Measurements from ENCODE around the gene PML. TPM values are rescaled to one million over a fixed set of nuclear protein-coding genes. Genes with fewer than 3 reads are reported as not detected.
A peak's percentile ranks its signal among the peaks of the same experiment; 100 is the strongest.

Gene PML
- total RNA-seq, 4 donors from 2014 or later: 24.1 to 75.1 (median 52.1) TPM

DNA sequence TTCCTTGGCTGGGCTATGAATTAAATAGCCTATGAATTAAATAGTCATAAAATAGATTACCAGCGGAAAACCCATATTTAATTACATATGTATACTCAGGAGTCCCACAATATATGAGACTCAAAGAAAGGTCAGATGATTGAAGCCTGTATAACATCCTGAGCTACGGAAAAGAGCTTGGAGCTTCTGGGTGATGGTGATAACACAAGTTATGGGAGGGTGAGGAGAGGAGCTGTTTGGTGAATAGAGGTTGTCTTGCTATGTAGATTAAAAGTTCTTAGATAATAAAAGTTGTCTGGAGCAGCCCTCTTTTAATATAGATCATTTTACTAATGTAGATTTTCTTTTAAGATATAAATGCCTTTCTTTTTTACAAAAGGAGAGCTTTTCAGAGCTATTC is 1.8 kb downstream of the PML start:
- ATAC-seq: no peak
- peaks cover 3 to 92% (median 33%) of the 10 kb centered on the region in 3 donors for H3K4me1 ChIP-seq
- H3K27ac ChIP-seq: peak overlapping the region in 3 of 4 donors; percentile 88 to 95 (median 89)

GRCh38 chr15:73996939-73997338 is 2.4 kb downstream of the PML start:
- no peak for ATAC-seq
- Histone ChIP-seq H3K36me3 (peaks cover 0 to 32% of the 10 kb centered on the region in 2 donors), H3K27me3 (no peaks in the 10 kb centered on the region), H3K27ac (peak overlapping the region in 3 of 4 donors; percentile 64 to 95 (median 89)), H3K4me3 (peak overlapping the region; percentile 7 to 72), H3K9me3 (no peaks in the 10 kb centered on the region), H3K4me1 (peaks cover 3 to 92% (median 28%) of the 10 kb centered on the region in 3 donors)
- TF ChIP-seq EP300 (IDR thresholded peaks at IDR 0.05) (no peak), POLR2AphosphoS5 (IDR thresholded peaks at IDR 0.05) (no peak), CTCF (IDR thresholded peaks at IDR 0.05) (no peak), POLR2A (IDR thresholded peaks at IDR 0.05) (no peak)
- WGBS, 2 donors (ENCODE audit: low coverage in 1 of 2): 28 to 50% methylated on average over 4 to 5 of the region's 5 CpGs

More for the DNA sequence above, 1.8 kb downstream of the PML start:
- peak overlapping the region in 1 of 2 donors; percentile 72 for H3K4me3 ChIP-seq
- TF ChIP-seq CTCF (IDR thresholded peaks at IDR 0.05) (no peak), POLR2AphosphoS5 (IDR thresholded peaks at IDR 0.05) (no peak), EP300 (IDR thresholded peaks at IDR 0.05) (no peak), POLR2A (IDR thresholded peaks at IDR 0.05) (no peak)
- H3K27me3 ChIP-seq: no peaks in the 10 kb centered on the region
- H3K9me3 ChIP-seq: no peaks in the 10 kb centered on the region
- WGBS, 2 donors (ENCODE audit: low coverage in 1 of 2): 32 to 33% methylated on average over 2 of the region's 2 CpGs
- peaks cover 0 to 26% of the 10 kb centered on the region in 2 donors for H3K36me3 ChIP-seq

- ATAC-seq: no peak
- no peaks in the 10 kb centered on the region for H3K27me3 ChIP-seq
- peak overlapping the region in 1 of 2 donors; percentile 72 for H3K4me3 ChIP-seq
- H3K9me3 ChIP-seq: no peaks in the 10 kb centered on the region
- TF ChIP-seq POLR2A (IDR thresholded peaks at IDR 0.05): no peak
- no peak for TF ChIP-seq POLR2AphosphoS5 (IDR thresholded peaks at IDR 0.05)
- no peak for TF ChIP-seq CTCF (IDR thresholded peaks at IDR 0.05)
- no peak for TF ChIP-seq EP300 (IDR thresholded peaks at IDR 0.05)
- peaks cover 0 to 39% of the 10 kb centered on the region in 2 donors for H3K36me3 ChIP-seq
- 100% methylated on average over 4 of the region's 27 CpGs; no CpG with 5 or more reads in 1 of the 2 donors for WGBS, 2 donors (ENCODE audit: low coverage in 1 of 2)
- H3K4me1 ChIP-seq: peaks cover 3 to 92% (median 24%) of the 10 kb centered on the region in 3 donors
- H3K27ac ChIP-seq: peak overlapping the region in 1 of 4 donors; percentile 95
Observed at GRCh38 chr15:73997986-73998385, 3.5 kb downstream of the PML start.

- H3K27me3 ChIP-seq: no peaks in the 10 kb centered on the region
- peaks cover 0 to 44% of the 10 kb centered on the region in 2 donors for H3K36me3 ChIP-seq
- no peak for ATAC-seq
- H3K9me3 ChIP-seq: no peaks in the 10 kb centered on the region
- 57 to 67% methylated on average over 3 to 11 of the region's 11 CpGs for WGBS, 2 donors (ENCODE audit: low coverage in 1 of 2)
- H3K4me3 ChIP-seq: no peak overlapping the region
- TF ChIP-seq POLR2AphosphoS5 (IDR thresholded peaks at IDR 0.05) (peak; percentile 58), EP300 (IDR thresholded peaks at IDR 0.05) (no peak)
- peaks cover 0 to 81% (median 33%) of the 10 kb centered on the region in 3 donors for H3K4me1 ChIP-seq
- peak overlapping the region in 3 of 4 donors; percentile 28 to 52 (median 43) for H3K27ac ChIP-seq
Observed at GRCh38 chr15:74006774-74007639, 12.5 kb downstream of the PML start.

GRCh38 chr15:74007820-74008371 is 13.4 kb downstream of the PML start:
- no peak for ATAC-seq
- WGBS, 2 donors (ENCODE audit: low coverage in 1 of 2): 43 to 86% methylated on average over 4 of the region's 5 CpGs
- Histone ChIP-seq H3K27me3 (no peaks in the 10 kb centered on the region), H3K36me3 (peaks cover 0 to 37% of the 10 kb centered on the region in 2 donors), H3K4me3 (no peak overlapping the region), H3K9me3 (no peaks in the 10 kb centered on the region), H3K27ac (peak overlapping the region in 3 of 4 donors; percentile 28 to 52 (median 43)), H3K4me1 (peaks cover 0 to 83% (median 33%) of the 10 kb centered on the region in 3 donors)
- TF ChIP-seq POLR2AphosphoS5 (IDR thresholded peaks at IDR 0.05) (no peak), POLR2A (IDR thresholded peaks at IDR 0.05) (no peak), CTCF (IDR thresholded peaks at IDR 0.05) (no peak), EP300 (IDR thresholded peaks at IDR 0.05) (no peak)
